NCI-H1436 treated with DMSO at 0.1 percent for 48 hours (cell line): ENCODE data around the gene OXNAD1.

Experiments used
- DNase-seq: peaks from one replicate; lab custom pipeline; 2025; lab: John Stamatoyannopoulos, UW

The OXNAD1 gene

DNA sequence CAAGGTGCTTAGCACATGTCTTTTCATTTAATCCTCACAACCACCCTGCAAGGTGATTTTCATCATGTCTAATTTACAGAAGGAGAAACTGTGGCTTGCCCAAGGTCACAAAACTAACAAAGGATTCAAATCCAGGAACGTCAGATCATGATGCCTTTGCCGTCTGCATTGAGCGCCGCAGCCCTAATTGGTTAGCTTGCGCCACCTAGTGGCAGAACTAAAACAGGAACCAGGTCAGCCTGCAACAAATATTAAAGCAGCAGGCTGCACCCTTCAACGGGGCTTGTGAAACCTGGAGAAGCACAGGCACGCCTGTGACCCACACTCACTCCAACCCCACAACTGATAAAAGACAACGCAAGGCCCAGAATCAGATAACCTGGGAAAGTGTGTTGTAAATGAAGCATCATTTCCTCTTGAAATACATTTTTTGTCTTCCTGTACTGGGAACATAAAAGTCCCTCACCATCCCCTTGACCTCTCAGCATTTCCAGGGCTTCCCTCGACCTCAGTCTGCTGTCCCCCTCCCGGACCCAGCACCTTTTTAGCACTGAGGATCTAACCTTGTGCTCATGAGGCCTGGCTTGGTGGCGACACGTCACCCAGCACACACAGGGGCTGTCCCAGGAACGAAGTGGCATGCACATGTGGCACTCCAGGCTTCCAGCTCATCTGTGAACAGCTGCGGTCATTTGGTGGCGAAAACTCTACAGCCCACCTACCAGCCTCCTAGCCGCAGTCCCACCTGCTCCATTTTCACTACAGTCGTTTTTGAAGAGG, 17.5 kb upstream of the OXNAD1 start:
- no peak for DNase-seq

DNA sequence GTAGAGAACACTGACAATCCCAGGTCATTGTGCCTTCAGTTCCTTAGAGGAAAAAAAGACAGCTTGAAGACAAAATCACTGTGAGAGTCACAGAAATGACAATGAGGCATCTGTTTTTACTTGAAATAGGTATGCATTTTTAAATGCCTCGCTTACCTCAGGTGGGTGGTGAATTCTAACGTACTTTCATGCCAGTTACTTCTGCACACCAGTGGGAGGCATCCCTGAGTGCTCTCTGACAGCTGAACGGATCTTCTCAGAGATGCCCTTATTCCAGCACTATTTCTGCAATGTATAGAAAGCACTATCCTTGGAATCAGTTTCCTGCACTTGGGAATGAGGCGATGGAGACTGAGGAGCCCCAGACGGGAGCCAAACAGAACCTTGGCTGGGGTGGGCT, 16.5 kb upstream of the OXNAD1 start:
- DNase-seq = no peak

DNA sequence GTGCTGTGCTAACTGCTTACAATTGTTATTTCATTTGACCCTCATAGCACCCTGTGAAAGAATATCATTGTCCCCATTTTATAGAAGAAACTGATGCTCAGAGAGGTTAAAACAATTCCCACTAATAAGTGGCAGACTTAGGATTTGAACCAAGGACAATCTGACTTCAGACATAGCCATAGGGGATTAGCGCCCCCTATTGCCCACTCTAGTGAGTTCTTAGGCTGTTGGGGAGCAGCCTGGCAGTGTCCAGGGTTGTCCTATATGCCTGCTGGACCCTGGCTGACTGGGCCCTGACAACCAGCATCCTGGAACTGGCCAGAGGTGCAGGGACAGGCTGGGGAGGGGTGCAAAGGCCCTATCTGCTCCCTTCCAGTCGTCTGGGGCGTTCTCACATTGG, 15.7 kb upstream of the OXNAD1 start:
- no peak for DNase-seq

- DNase-seq = no peak
Measured at GRCh38 chr3:16249886-16250285, 15.1 kb upstream of the OXNAD1 start.

DNA sequence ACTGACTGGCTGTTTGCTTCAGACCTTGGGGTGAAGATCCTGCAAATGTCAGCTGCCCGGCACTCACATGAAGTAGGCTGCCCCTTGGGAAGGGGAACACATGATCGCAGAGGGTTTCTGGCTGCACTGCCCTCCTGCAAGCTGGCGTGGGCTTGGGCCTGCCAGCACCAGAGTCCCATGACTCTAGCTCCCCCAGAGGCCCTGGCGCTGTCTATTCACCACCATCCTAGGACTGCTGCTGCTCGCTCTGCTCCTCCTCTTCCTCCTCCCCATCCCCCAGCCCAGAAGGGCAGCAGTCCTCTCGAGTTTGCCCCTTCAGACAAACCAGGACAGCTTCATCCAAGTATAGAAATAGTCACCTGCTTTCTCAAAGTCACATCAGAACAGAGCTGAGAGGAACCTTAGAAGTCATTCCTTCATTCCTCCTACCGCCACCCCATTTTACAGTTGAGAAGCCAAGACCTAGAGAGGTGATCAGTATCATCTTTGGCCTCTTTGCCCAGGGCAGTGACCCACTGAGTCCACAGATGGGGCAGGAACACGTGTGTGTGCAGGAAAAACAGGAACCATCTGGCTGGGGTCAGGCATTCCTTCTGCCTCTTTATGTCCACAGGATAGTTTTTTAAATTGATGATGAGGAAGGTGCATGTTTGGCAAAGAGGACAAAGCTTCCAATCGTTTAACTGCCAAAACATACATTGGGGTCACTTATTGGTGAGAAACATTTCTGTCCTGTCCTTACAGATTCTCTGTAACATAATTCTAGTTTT, 13.5 kb upstream of the OXNAD1 start:
- no peak for DNase-seq

DNA sequence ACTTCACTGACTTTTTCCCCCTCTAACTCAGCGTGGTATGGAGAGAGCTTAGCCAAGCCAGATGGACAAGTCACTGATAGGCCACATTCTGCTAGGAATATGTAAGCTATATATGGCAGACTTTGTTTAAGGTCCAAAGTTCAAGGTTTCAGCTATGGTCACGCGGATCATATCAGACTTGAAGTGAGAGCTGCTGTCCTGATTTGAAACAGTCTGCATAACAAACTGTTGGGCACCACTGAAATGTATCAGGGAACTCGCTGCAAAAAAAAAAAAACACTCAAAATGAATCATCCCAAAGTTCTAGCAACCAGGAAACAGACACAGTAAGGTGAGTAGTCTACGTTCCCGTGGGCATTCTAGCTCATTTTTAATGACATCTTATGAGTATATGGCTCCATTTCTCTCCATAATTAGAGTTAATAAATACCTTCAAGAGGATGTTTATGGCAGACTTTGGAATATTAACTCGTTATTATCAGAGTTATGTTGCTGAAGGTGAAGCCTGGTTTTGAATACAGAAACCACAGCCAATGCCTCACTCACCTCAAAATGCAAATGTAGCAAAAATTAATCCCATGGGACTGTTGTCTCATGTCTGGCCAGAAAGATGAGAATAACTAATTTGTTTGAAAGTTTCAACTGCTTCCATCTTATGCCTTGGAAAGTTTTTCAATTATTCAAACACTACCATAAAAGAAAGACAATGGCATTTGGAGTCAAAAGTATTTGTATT, 12.6 kb upstream of the OXNAD1 start:
- DNase-seq = no peak

DNA sequence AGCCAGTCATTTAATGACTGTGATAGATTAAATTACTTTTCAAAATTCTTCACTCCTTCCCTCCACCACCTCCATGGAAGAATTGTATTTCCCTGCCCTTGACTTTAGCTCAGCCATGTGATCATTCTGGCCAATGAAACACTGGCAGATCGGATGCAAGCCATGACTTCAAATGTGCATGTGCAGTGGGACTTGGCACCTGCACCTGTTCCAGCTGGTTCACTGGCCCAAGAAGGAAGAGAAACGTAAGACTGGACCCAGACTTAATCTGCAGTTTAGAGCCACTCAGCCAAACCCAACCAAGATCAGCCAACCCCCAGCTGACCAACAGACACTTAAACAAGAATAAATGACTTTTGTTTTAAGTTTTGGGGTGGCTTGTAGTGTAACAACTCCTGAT, 12.0 kb upstream of the OXNAD1 start:
- no peak for DNase-seq

GRCh38 chr3:16253601-16254000, 11.4 kb upstream of the OXNAD1 start:
- DNase-seq = no peak

DNA sequence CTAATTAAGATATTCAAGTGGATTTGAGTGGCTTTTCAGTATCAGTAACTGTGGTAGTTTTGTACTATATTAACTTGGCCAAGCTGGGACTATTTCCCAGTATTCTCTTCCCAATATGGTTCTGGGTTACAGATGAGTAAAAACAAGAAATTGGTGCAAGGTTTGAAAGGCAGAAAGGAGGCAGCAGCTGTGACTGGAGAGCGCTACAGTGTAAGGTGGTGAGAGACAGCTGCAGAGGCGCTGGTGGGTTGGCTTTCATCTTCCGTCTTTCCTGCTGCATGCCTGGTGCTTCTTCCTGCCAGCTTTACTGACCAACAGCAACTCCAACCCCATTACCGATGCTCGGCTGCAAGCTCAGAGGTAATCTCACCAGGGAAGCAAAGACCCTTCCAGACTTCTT, 10.1 kb upstream of the OXNAD1 start:
- DNase-seq = no peak

DNA sequence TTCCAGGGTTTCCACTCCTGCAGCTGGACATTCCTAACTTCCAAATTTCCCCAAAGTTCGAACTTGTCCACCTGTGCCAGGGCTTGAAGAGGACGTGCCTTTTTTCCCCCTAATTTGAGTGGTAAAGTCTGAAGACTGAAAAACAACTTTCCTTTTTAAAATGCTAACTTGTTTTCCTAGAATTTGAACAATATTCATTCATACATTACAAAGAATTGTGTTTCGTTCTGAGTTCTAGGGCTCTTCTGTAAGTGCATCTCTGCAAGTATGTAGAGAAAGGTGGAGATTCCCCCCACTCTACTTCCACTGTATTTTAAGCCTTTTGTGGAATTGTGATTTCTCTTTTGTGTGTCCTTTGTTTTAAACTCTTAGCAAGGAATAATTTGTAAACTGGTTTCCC, 9.7 kb upstream of the OXNAD1 start:
- no peak for DNase-seq

DNA sequence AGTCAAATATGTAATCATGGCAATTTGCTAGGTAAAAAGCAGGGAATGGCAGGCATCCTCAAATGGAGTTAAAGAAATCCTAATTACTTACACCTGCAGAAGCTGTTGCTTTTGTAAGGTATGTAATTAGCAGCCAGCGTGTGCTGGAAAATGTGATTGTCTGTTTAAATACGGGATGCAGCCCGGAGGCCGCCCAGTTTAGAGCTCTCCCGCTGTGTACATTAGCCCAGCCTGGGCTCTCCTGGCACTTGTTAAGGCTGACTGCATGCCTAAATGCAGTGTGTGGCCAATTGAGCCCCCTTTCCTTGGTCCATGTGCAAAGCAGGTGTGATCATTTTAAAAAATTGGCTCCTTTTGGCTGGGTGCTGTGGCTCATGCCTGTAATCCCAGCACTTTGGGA, 9.3 kb upstream of the OXNAD1 start:
- DNase-seq = no peak

- DNase-seq = no peak
Measured at GRCh38 chr3:16257309-16257708, 7.7 kb upstream of the OXNAD1 start.

DNA sequence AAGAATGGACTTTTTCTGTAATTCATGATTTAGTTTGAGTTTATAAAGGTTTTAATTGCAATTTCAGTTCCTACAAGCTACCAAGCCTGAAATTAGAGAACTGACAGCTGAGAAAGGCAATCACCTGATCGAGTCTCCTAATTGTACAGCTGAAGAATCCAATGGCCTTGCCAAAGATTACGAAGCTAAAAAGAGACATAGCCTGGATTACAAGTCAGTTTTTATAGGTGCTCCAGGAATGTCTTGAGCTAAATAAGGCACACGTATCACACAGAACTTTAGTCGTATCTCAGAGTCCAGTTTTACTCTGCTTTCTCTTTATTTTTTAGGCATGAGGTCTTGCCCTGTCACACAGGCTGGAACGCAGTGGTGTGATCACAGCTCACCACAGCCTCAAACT, 6.8 kb upstream of the OXNAD1 start:
- DNase-seq = no peak

- DNase-seq = no peak
Measured at GRCh38 chr3:16258866-16259265, 6.1 kb upstream of the OXNAD1 start.

GRCh38 chr3:16260046-16260445, 5.0 kb upstream of the OXNAD1 start:
- no peak for DNase-seq

GRCh38 chr3:16262174-16262573, 2.8 kb upstream of the OXNAD1 start:
- DNase-seq = no peak

- DNase-seq = no peak
Measured at GRCh38 chr3:16264174-16264707, 771 bp upstream of the OXNAD1 start.

- DNase-seq = no peak
Measured at GRCh38 chr3:16265455-16265786, 409 bp downstream of the OXNAD1 start.

GRCh38 chr3:16266714-16267113, 1.7 kb downstream of the OXNAD1 start:
- no peak for DNase-seq

DNA sequence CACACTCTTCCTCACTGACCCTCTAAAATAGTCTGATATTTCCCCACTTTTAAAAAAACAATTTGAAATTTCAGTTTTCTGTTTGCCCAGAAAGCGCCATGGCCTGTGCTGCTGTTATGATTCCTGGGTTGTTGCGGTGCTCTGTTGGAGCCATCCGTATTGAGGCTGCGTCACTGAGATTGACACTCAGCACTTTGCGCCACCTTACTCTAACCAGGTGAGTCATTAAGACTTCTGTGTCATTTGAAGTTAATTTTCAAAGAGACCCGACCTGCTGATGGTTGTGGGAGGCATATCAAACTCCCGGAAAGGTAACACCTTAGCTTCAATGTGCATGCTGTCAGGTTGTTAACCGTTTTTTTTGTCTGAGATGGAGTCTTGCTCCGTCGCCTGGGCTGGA, 5.8 kb downstream of the OXNAD1 start:
- no peak for DNase-seq

- DNase-seq = no peak
Measured at GRCh38 chr3:16272588-16272987, 7.6 kb downstream of the OXNAD1 start.

DNA sequence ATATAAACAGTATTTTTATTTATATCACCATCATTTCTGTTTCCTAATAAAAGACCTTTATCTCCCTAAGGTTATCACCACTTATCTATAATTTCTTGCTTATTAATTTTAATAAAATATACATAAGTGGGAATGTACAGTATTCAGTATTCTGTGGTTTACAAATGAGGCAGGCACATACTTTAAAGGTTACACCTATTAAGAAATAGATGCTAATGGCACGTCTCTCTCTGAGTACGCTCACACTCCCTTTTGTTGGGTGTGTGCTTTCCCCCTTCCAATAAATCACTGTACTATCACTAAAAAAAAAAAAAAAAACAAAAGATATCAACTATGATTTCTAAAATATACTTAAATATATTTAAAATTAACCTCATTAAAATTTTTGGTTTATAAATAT, 8.9 kb downstream of the OXNAD1 start:
- DNase-seq = no peak

DNA sequence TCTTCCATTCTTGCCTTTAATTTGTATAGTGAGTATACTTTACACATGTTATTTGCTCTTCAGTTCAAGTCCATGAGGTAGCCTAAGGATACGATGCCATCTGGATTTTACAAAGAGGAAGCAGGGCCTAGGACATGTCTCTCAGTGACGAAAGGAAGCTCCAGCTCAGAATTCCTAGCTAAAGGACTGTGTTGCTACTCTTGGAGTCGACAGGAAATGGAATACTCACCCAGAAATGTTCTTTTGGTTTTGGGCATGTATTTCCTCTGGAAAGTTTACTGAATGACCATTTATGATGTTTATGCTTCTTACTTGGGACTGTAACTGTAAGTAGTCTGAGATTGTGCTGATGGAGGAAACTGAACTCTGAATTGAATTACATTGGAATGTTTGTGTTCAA, 12.5 kb downstream of the OXNAD1 start:
- no peak for DNase-seq
